ENCODE results near the gene RNU6-9. TPM values are rescaled to one million over a fixed set of nuclear protein-coding genes. Genes with fewer than 3 reads are reported as not detected.
A peak's percentile ranks its signal among the peaks of the same experiment; 100 is the strongest.

RNU6-9 gene
- total and polyA plus RNA-seq, 2 of the 13 experiments (the other 11 are each of a cell fraction or from before 2014, with no cell fraction given), result under 0.01 TPM; not detected in 1

- no peak for DNase-seq (ENCODE audit: low spot score)
- H3K27ac ChIP-seq (ENCODE audit: extremely low read length, insufficient read depth, low read length), result peak overlapping the region; percentile 92
- no peak for FAIRE-seq
- ChIA-PET POLR2A (interaction anchor here (0.7 to 2.2 kb wide), 9 partner anchors 8 to 170 kb away, joined by 3 to 42 read pairs (median 4); partner anchors contain the start of gene WDR18), CTCF (ENCODE audit: low intra/inter-chr PET ratio, low total read pairs) (no interaction called here)
- peaks cover 66% of the 10 kb centered on the region for H3K79me2 ChIP-seq (ENCODE audit: insufficient read depth, low read length)
- BruUV-seq (replicated peaks), result no TSS peak
- H3K4me3 ChIP-seq (replicated peaks in 1 of 3; ENCODE audit: insufficient read depth in 1 of 3, low read depth in 2 of 3, low read length in 3 of 3), result peak overlapping the region; percentile 88 to 98 (median 96)
- 30% methylated on average over 3 of the region's 12 CpGs for WGBS (ENCODE audit: low lambda C conversion rate)
- H2AFZ ChIP-seq (ENCODE audit: low read length), result no peak overlapping the region
- H3K36me3 ChIP-seq (replicated peaks in 1 of 2; ENCODE audit: control insufficient read depth in 1 of 2, insufficient read depth in 2 of 2, low read length in 2 of 2), result peaks cover 11 to 30% of the 10 kb centered on the region in 2 experiments; a peak in 4 of 5 replicates
- H3K4me2 ChIP-seq (ENCODE audit: low read depth, low read length), result peak overlapping the region; percentile 93
- in situ Hi-C loops (cut with HindIII; ENCODE audit: extremely low pct_ligation_motif_present, low pct_unique_long_range_greater_than_20kb) (loop anchor here (5.0 kb wide), 1 partner anchor 34 kb away; no protein-coding TSS in a partner anchor), intact Hi-C loops (cut with micrococcal nuclease; ENCODE audit: unreplicated experiment) (loop anchor here (10.0 kb wide), 1 partner anchor 263 kb away; the partner anchor contains the start of gene RNF126)
- H3K27me3 ChIP-seq (ENCODE audit: control insufficient read depth in 1 of 2, insufficient read depth in 2 of 2, low read length in 2 of 2), result no peaks in the 10 kb centered on the region
- H4K20me1 ChIP-seq (ENCODE audit: insufficient read depth, low read length), result peaks cover 17% of the 10 kb centered on the region; the same call in 1 of the 2 replicates
- H3K4me1 ChIP-seq (ENCODE audit: insufficient read depth, low read length), result peaks cover 62% of the 10 kb centered on the region
- peak overlapping the region; percentile 98 for H3K9ac ChIP-seq (ENCODE audit: insufficient read depth, low read depth, low read length)
- peak; percentile 12 for ATAC-seq
- no peaks in the 10 kb centered on the region for H3K9me3 ChIP-seq (ENCODE audit: low read length)
- TF ChIP-seq POLR2A (IDR thresholded peaks at IDR 0.05; ENCODE audit: insufficient read depth in 1 of 2, low read depth in 2 of 2, low read length in 2 of 2) (peak in 1 of 2 experiments; percentile 25; a peak in 1 of 4 replicates), EEA1 (CRISPR knock-in tag; IDR thresholded peaks at IDR 0.05; ENCODE audit: borderline replicate concordance) (0 out of 2 replicates have a peak, but pooled peaks have one; percentile 49), POLR2AphosphoS5 (IDR thresholded peaks at IDR 0.05; ENCODE audit: low read depth, low read length) (peak; percentile 27; the same call in 1 of the 2 replicates), RBFOX2 (IDR thresholded peaks at IDR 0.05; ENCODE audit: low read depth, low read length) (no peak; the same call in 1 of the 2 replicates), RBM22 (optimal IDR thresholded peaks at IDR 0.05; ENCODE audit: low read length) (peak; percentile 32), ZNF788 (CRISPR knock-in tag; IDR thresholded peaks at IDR 0.05; ENCODE audit: borderline replicate concordance) (0 out of 2 replicates have a peak, but pooled peaks have one; percentile 13), PATZ1 (CRISPR knock-in tag; IDR thresholded peaks at IDR 0.05) (peak; percentile 4; the same call in 1 of the 2 replicates), SAP130 (CRISPR knock-in tag; IDR thresholded peaks at IDR 0.05; ENCODE audit: low read depth) (peak; percentile 3), ZNF138 (CRISPR knock-in tag; IDR thresholded peaks at IDR 0.05; ENCODE audit: low read depth) (no peak), MYC (CRISPR knock-in tag; IDR thresholded peaks at IDR 0.05; ENCODE audit: borderline replicate concordance) (no peak), AGO2 (optimal IDR thresholded peaks at IDR 0.05; ENCODE audit: low read depth, low read length) (peak; percentile 85), ELK4 (CRISPR knock-in tag; IDR thresholded peaks at IDR 0.05; ENCODE audit: borderline replicate concordance) (no peak), HNF4G (IDR thresholded peaks at IDR 0.05; ENCODE audit: borderline replicate concordance, low read depth, low read length) (no peak), HNF4G (CRISPR knock-in tag; IDR thresholded peaks at IDR 0.05; ENCODE audit: borderline replicate concordance, low read depth) (0 out of 2 replicates have a peak, but pooled peaks have one; percentile 22), HNRNPL (IDR thresholded peaks at IDR 0.05; ENCODE audit: low read depth, low read length) (0 out of 2 replicates have a peak, but pooled peaks have one; percentile 60), ZBTB33 (CRISPR knock-in tag; IDR thresholded peaks at IDR 0.05) (peak; percentile 55; the same call in 1 of the 2 replicates), HDAC1 (CRISPR knock-in tag; IDR thresholded peaks at IDR 0.05) (peak; percentile 27; the same call in 1 of the 2 replicates), WIZ (CRISPR knock-in tag; IDR thresholded peaks at IDR 0.05) (peak; percentile 6; the same call in 1 of the 2 replicates)
Observed at GRCh38 chr19:927780-928401, 34.6 kb downstream of the RNU6-9 start.

Measured in HepG2 (cell line).